Measurements from ENCODE around the gene CAMK2B.

DNA sequence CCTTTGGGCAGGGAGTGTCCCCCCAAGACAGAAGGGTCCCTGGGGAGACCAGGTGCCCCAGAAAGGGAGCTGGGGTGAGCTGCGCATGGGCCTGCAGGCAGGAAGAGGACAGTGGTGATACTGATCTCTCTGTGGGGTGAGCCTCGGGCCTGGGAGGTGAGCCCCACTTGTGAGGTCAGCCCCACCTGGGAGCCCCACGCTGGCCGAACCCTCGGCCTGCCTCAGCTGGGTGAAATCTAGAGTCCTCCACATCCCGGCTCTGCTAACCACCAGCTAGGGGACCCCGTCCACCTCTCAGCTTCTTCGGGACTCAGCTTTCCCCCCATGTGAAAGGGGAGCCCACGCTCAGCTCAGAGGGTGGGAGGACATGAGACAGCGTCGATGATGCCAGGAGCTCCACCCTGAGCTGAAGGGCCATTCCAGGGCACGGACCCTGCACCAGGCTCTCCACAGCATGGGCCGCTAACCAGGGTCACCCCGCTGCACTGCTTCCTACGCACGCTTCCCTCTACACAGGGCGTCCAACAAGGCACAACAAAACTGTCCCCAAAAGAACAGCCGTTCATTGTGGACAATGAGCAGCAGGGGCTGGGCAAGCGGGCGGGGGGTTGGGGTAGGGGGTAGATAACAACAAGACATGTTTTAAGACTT lies 48.7 kb downstream of the CAMK2B start:
- TF ChIP-seq EP300 (IDR thresholded peaks at IDR 0.05) (no peak), CEBPB (IDR thresholded peaks at IDR 0.05) (no peak), POLR2A (IDR thresholded peaks at IDR 0.05; ENCODE audit: low read length) (no peak)
- TF ChIP-seq, protein P1, sequence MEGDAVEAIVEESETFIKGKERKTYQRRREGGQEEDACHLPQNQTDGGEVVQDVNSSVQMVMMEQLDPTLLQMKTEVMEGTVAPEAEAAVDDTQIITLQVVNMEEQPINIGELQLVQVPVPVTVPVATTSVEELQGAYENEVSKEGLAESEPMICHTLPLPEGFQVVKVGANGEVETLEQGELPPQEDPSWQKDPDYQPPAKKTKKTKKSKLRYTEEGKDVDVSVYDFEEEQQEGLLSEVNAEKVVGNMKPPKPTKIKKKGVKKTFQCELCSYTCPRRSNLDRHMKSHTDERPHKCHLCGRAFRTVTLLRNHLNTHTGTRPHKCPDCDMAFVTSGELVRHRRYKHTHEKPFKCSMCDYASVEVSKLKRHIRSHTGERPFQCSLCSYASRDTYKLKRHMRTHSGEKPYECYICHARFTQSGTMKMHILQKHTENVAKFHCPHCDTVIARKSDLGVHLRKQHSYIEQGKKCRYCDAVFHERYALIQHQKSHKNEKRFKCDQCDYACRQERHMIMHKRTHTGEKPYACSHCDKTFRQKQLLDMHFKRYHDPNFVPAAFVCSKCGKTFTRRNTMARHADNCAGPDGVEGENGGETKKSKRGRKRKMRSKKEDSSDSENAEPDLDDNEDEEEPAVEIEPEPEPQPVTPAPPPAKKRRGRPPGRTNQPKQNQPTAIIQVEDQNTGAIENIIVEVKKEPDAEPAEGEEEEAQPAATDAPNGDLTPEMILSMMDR (IDR thresholded peaks at IDR 0.05): no peak
